Keratinocyte (primary cell): ENCODE data around the gene SHANK1.

Experiments used
- EZH2 ChIP-seq: IDR thresholded peaks from one replicate; pipeline ENCODE4 v1.6.1; 2012; ENCODE audit warnings: inconsistent platforms, mild to moderate bottlenecking, low read length, moderate library complexity
- TF ChIP-seq, protein P1 (sequence below), 3 experiments: IDR thresholded peaks in 1 of 3; conservative IDR thresholded peaks in 1 of 3; optimal IDR thresholded peaks in 1 of 3; 2 replicates in 2 of 3; 3 replicates in 1 of 3; pipeline versions ENCODE3 to v1.5.1; 2011; ENCODE audit warnings: low read length in 3 of 3, mild to moderate bottlenecking in 3 of 3, moderate library complexity in 2 of 3, control low read depth in 1 of 3, inconsistent platforms in 1 of 3; ENCODE audit not compliant: insufficient read depth in 2 of 3; ENCODE audit errors: extremely low read depth in 1 of 3

GRCh38 chr19:50735869-50736268 is 16.3 kb upstream of the SHANK1 start:
- TF ChIP-seq, protein P1, sequence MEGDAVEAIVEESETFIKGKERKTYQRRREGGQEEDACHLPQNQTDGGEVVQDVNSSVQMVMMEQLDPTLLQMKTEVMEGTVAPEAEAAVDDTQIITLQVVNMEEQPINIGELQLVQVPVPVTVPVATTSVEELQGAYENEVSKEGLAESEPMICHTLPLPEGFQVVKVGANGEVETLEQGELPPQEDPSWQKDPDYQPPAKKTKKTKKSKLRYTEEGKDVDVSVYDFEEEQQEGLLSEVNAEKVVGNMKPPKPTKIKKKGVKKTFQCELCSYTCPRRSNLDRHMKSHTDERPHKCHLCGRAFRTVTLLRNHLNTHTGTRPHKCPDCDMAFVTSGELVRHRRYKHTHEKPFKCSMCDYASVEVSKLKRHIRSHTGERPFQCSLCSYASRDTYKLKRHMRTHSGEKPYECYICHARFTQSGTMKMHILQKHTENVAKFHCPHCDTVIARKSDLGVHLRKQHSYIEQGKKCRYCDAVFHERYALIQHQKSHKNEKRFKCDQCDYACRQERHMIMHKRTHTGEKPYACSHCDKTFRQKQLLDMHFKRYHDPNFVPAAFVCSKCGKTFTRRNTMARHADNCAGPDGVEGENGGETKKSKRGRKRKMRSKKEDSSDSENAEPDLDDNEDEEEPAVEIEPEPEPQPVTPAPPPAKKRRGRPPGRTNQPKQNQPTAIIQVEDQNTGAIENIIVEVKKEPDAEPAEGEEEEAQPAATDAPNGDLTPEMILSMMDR (optimal IDR thresholded peaks at IDR 0.05 in 1 of 3, IDR thresholded peaks at IDR 0.05 in 1 of 3, conservative IDR thresholded peaks at IDR 0.05 in 1 of 3; ENCODE audit: extremely low read depth in 1 of 3, insufficient read depth in 2 of 3, low read length in 3 of 3): no peak
- no peak for TF ChIP-seq EZH2
